Loucy (cell line): ENCODE measurements around the gene RHBDF1.

Experiments
- CTCF ChIP-seq: fragments of 200-600 bp; sonication (generic); conservative IDR thresholded peaks from 2 replicates; pipeline ENCODE4 v1.5.1; 2014; ENCODE audit warnings: mild to moderate bottlenecking, antibody characterized with exemption, low read length
- EZH2phosphoT487 ChIP-seq: fragments of 200-600 bp; IDR thresholded peaks from 2 replicates; pipeline ENCODE4 v1.6.1; 2018; ENCODE audit warnings: antibody characterized with exemption, mild to moderate bottlenecking, moderate library complexity, borderline replicate concordance

- TF ChIP-seq CTCF: no peak
- TF ChIP-seq EZH2phosphoT487: no peak
These were observed 29.1 kb downstream of the RHBDF1 start for GRCh38 chr16:43294-43693.
